ENCODE measurements around the gene MBP.

The MBP gene

DNA sequence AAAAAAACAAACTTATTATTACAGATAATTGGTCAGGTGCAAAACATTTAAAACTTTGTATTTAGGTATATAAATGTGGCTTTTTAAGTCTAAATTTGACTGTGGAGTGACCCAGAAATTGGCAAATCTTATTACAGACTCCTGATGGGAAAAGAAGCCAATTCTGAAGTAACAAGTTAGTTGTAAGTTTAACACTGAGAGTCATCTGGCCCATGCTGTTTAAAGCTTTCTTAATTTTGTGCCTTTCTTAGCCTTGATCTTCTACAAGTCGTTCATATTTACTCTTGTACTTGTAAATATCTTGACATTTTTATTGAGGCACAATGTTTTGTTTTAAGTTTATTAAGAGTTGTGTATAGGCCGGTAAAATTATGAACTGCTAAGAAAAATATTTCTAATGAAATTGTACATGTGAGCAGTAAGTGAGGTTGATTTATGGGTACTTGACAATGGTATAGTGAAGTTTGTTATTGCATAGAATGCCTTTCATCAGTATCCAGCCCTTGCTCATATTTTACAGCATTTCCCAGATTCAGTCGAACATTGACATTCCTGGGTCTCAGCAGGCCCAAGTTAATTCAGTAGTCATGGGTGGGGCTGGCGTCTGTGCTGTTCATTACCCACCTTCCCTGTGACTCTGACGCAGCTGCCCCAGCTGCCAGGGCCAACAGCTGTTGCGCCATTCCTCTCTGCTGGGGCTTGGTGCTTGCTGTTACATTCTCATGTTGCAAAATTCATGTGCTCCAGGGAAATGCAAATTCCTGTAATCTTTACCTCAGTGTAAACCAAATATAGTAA lies 188.8 kb downstream of the MBP start:
- no peak for DNase-seq (ENCODE audit: low spot score)

DNA sequence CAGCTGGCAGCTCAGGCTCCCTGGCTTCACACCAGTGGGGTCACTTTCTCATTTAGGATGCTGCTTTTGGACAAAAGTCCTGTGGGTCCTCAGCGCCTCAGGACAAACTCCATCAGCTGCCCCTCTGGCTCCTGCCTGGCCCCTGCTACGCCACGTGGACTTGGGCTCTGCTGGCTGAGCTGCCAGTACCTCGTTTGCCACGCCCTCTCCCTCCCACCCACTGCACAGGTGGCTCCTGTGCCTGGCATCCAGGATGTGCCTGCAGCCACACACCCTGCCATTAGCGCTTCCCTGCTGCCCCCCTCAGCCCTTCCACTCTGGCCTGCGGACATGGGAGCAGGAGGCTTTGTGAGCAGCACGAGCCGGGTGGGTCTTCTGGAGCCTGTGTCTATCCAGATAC lies 191.3 kb downstream of the MBP start:
- no peak for DNase-seq (ENCODE audit: low spot score)

DNA sequence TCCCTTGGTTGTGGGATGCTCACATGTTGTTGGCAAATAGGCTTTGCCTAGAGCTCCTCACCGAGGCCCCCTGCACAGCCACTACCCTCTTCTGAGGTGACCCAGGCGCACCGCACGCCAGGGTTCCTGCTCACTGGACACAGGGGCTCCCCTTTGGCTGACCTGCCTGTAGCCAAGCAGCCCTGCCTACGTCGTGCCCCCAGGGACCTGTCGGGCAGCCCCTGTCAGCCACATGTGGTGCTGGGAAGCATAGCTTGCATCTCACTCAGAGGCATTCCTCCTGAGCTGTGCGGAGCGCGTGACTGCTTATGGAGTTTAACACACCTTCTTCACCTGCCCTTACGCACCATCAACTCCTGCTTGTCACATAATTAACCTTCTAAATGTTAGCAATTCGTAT lies 194.0 kb downstream of the MBP start:
- DNase-seq (ENCODE audit: low spot score) = no peak

DNA sequence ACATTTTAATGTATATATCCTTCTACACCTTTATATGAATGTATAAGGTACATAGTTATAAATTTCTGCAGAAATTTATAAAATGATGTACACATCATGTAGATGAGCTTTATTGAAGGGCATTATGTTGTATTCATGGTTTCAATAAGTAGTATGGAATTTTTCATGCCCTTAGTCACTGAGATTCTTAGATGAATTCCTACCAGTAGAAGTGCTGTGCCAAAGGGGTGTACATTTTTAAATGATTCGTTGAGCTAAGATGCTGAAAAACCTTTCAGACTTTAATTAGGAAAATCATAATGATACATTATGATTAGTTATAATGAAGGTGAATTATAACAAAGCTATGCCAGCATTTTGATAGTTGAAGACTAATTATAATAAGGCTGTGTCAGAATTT lies 195.0 kb downstream of the MBP start:
- no peak for DNase-seq (ENCODE audit: low spot score)

DNA sequence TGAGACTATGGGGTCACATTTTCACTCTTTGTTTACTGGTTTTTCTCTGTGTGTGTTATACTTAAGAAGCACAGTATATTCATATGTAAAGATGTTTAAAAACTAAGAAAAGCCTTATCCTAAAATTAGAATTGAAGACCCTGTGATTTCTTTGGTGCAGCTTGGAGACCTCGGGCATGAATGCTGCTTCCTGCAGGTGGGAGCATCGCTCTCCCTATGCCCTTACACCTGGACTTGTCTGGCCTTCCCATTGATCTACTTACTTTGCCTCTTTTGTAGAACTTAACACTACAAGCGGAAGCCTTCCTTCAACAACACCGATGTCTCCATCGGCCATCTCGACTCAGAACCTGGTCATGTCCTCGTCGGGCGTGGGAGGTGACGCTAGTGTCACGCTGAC lies 195.7 kb downstream of the MBP start:
- DNase-seq (ENCODE audit: low spot score) = no peak

DNA sequence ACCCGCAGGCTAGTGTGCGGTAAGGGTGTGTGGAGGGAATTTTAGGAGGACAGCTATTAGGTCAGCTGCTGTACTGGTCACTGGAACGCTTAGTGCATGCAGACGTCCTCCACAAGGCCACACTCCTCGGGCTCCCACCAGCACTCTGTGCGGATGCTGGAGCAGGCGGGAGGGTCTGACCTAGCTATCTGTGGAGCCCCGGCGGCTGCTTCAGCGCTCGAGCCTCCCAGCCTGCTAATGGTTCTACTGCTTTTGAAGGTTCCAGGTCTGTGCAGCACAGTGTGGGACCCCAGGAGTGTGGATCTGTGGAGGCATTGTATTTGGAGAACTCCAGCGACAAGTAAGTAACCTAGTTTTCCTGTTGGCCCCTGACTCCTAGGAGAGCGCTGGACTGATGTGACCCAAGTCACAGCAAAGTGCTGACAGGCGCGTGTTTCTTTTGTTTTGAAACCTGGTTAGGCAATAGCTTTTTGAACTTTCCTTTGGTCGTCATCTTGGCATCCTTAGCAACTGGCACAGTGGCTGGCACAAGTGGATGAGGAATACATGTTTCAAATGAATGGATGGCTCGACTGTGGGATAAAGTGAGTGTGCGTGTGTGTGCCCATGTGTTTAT lies 196.8 kb downstream of the MBP start:
- no peak for DNase-seq (ENCODE audit: low spot score)

DNA sequence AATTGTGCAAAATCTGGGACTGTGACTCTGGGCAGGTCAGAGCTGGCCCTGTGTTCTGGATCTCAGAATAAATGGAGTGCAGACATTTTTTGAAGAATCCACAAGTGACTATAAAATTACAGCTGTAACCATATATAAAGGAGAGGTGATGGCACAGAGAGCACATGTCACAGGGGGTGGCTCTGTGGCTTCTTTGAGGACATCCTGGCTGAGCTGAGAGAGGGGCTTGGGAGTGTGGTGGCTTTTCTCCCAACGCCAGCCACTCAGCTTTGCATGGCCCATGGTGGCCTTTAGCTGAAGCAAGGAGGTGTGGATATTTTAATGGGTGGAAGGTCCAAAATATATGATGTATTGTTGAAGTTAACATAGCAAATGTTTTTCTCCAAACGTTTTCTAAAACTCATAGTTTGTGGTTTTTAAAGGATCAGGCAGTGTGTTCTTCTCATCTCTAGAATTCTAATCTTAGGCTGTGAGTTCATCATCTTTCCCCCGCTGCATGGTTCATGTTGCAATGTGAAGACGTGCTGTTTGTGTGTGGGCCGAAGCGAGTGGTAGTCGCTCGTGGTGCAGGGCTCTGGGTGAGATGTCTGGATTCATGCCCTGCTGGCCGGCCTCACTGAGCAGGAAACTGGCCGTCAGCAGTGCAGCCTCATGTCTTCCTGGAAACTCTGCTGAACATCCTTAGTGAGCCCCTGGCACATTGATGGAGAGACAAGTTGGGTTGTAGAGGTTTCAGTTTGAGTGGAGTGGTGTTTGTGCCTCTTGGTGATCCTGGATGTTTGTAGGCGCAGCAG lies 200.4 kb downstream of the MBP start:
- no peak for DNase-seq (ENCODE audit: low spot score)

DNA sequence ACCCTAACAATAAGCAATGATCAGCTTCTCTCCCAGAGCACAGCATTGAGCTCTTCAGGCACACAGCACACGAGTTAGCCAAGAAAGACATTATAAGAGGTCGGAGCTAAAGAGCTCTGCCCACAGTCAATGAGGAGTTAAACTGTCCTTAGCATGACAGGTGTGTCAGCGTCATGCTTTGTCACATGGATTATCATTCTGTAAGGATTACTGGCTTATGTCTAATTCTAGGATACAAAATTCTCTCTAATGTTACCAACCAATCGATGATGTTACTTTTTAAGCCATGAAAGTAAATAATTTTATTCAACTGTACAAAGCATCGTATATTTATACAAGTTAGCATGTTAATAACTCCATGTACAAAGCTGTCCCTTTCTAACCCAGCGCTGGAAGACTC lies 201.4 kb downstream of the MBP start:
- no peak for DNase-seq (ENCODE audit: low spot score)
